ENCODE measurements around the gene RNF41.

RNF41 gene

DNA sequence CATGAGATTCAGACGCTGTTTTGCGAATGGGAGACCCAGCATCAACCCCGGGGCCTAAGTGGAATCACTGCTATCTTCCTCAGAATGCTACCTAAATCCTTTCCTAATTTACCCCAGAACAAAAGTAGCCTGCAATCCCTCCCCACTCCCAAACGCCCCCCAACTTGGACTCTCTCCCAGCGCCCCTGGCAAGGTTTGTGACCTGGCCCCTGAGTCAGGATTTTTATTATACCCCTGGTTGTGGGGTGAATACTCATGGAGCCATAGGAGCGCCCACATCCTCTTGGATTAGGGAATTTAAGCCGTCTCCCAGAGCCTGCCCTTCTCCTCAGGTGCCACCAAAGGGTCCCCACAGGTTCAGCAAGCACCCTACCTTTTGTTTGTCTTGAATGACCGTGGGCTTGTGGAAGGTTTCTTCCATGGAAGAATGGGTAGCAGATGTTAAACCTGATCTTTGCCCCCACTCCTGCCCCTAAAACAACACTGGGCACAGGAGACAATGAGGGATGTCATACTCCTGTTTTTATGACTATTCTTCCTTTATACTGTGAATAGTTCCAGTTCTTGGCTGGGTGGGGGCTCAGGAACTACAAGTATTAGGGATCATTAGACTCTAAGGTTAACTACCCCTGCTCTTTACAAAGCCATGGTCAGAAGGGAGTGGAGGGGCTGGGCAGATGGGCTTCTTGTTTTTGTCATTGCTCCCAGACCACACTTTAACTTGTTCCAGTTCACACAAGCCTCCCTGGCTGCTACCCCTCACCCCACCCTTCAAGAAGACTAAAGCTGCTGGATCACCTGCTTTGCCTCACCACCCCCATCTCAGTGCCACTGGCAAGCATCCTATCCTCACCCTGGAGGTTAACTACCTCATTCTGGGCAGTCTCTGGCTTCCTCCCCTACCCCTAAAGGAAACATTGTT is 68.7 kb downstream of the RNF41 start:
- DNase-seq (ENCODE audit: low read depth in 2 of 2) = no peak
